Naive thymus-derived CD4-positive, alpha-beta T cell (primary cell): Measurements from ENCODE around the gene FSIP1. TPM values are rescaled to one million over a fixed set of nuclear protein-coding genes. Genes with fewer than 3 reads are reported as not detected.

Experiments used
- ATAC-seq: fragments of 150-1000 bp; cut with Tn5 transposase; 2 replicates; pipeline ENCODE4 v1.10.0; 2021; ENCODE audit warnings: mild to moderate bottlenecking, moderate library complexity
- CTCF ChIA-PET: fragments of 350-600 bp; sonication (Branson Sonifier 250); formaldehyde crosslinking; loops from one replicate; lab custom pipeline; 2021; ENCODE audit warnings: antibody characterized with exemption; lab: Charles Lee
- POLR2A ChIA-PET: fragments of 350-600 bp; sonication (Branson Sonifier 250); formaldehyde crosslinking; loops from one replicate; lab custom pipeline; 2021; ENCODE audit warnings: antibody characterized with exemption, inconsistent platforms; lab: Charles Lee
- DNase-seq, 9 donors: peaks; one replicate each; pipeline versions ENCODE4 v3.0.0 to v3.0.0-alpha.2; 2020 to 2022; ENCODE audit warnings: mixed read lengths in 1 of 9
- H3K27ac ChIP-seq: one replicate; pipeline ENCODE4 v1.7.0; 2013; ENCODE audit warnings: mild to moderate bottlenecking, low read depth, low read length, moderate library complexity
- H3K27me3 ChIP-seq, 2 donors: one replicate each; pipeline ENCODE4 v1.7.0; 2013; ENCODE audit warnings: low read length in 2 of 2, mild to moderate bottlenecking in 2 of 2, moderate library complexity in 2 of 2; ENCODE audit not compliant: control insufficient read depth in 2 of 2, insufficient read depth in 2 of 2
- H3K36me3 ChIP-seq, 3 experiments: 1 replicate in 2 of 3; 2 replicates in 1 of 3; pipeline ENCODE4 v1.7.0; 2013; ENCODE audit warnings: low read length in 3 of 3, mild to moderate bottlenecking in 3 of 3, moderate library complexity in 1 of 3; ENCODE audit not compliant: insufficient read depth in 3 of 3, control insufficient read depth in 2 of 3
- H3K4me1 ChIP-seq, 2 donors: one replicate each; pipeline ENCODE4 v1.7.0; 2013; ENCODE audit warnings: low read length in 2 of 2, mild to moderate bottlenecking in 2 of 2, moderate library complexity in 1 of 2; ENCODE audit not compliant: control insufficient read depth in 2 of 2, insufficient read depth in 2 of 2
- H3K4me3 ChIP-seq: 2 replicates; pipeline ENCODE4 v1.7.0; 2013; ENCODE audit warnings: mild to moderate bottlenecking, low read length
- H3K9me3 ChIP-seq, 3 experiments: 1 replicate in 2 of 3; 2 replicates in 1 of 3; pipeline ENCODE4 v1.7.0; 2013; ENCODE audit warnings: low read length in 3 of 3; ENCODE audit not compliant: control insufficient read depth in 2 of 3
- H3K27ac Mint-ChIP-seq, 9 donors: one replicate each; pipeline ENCODE4 v1.8.0; 2020 to 2022; ENCODE audit warnings: mixed read lengths in 9 of 9, mild to moderate bottlenecking in 8 of 9, moderate library complexity in 5 of 9, inconsistent platforms in 2 of 9
- H3K27me3 Mint-ChIP-seq, 5 donors: one replicate each; pipeline ENCODE4 v1.8.0; 2021 to 2022; ENCODE audit warnings: mixed read lengths in 5 of 5, mild to moderate bottlenecking in 1 of 5
- H3K36me3 Mint-ChIP-seq, 5 donors: one replicate each; pipeline ENCODE4 v1.8.0; 2020 to 2022; ENCODE audit warnings: mixed read lengths in 5 of 5, mild to moderate bottlenecking in 3 of 5, inconsistent platforms in 1 of 5
- H3K4me1 Mint-ChIP-seq, 7 donors: one replicate each; pipeline ENCODE4 v1.8.0; 2020 to 2022; ENCODE audit warnings: mixed read lengths in 7 of 7, mild to moderate bottlenecking in 3 of 7, inconsistent platforms in 1 of 7
- H3K4me3 Mint-ChIP-seq, 10 donors: one replicate each; pipeline ENCODE4 v1.8.0; 2020 to 2022; ENCODE audit warnings: mild to moderate bottlenecking in 10 of 10, mixed read lengths in 10 of 10, moderate library complexity in 6 of 10, inconsistent platforms in 2 of 10
- H3K9me3 Mint-ChIP-seq, 11 donors: one replicate each; pipeline ENCODE4 v1.8.0; 2020 to 2022; ENCODE audit warnings: mixed read lengths in 11 of 11, mild to moderate bottlenecking in 4 of 11, inconsistent platforms in 1 of 11, moderate library complexity in 1 of 11
- intact Hi-C, 2 donors: fragments of 100-400 bp; cut with micrococcal nuclease; formaldehyde crosslinking; loops; one replicate each; pipeline ENCODE4 v1.15.1; 2023
- polyA plus RNA-seq, 2 donors: library from polyadenylated mRNA; unstranded; fragments of 300-500 nt; fragmentation: Illumina TruSeq; gene quantifications; one replicate each; pipeline ENCODE4 v1.2.3, GENCODE V29; 2021
- total RNA-seq, 6 experiments: library from RNA in 5 of 6; stranded (reverse) in 5 of 6; gene quantifications; 1 replicate in 5 of 6; 2 replicates in 1 of 6; pipeline ENCODE4 v1.2.3 and lab custom pipeline; 2021 to 2026

Gene FSIP1
- total and polyA plus RNA-seq, 7 experiments from 2014 or later, result 0.14 to 0.51 (median 0.26) TPM; not detected in 1

DNA sequence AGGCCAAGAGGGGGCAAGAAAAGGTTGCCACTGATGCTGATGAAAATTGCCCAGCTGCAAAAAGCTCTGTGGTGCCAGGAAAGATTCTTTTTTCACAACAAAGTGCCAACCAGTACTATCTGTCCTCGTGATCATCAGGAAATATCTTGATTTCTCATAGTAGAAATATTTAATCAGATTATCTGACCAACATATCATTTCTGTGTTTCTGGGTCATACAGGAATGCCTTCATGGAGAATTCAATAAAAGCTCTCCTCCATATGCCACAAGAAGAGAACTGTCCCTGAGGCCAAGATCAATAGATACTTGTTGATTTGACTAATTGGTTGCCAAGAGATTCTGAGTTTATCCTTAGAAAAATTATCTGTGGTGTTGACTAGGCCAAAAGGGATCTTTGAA is 63.5 kb downstream of the FSIP1 start:
- no peak for ATAC-seq
- Histone ChIP-seq H3K9me3 (no peaks in the 10 kb centered on the region), H3K27me3 (no peaks in the 10 kb centered on the region), H3K4me1 (no peaks in the 10 kb centered on the region), H3K4me3 (no peak overlapping the region), H3K36me3 (no peaks in the 10 kb centered on the region), H3K27ac (no peak overlapping the region)
- Mint-ChIP-seq H3K36me3 (no peaks in the 10 kb centered on the region), H3K4me1 (peaks cover 0 to 11% (median 0%) of the 10 kb centered on the region in 7 donors), H3K27ac (no peak overlapping the region), H3K9me3 (peaks cover 0 to 1% (median 0%) of the 10 kb centered on the region in 11 donors), H3K4me3 (no peak overlapping the region), H3K27me3 (peaks cover 0 to 9% (median 0%) of the 10 kb centered on the region in 5 donors)
- intact Hi-C loops, result no loop called here
- CTCF ChIA-PET, result no interaction called here
- POLR2A ChIA-PET, result no interaction called here
- DNase-seq, result no peak

DNA sequence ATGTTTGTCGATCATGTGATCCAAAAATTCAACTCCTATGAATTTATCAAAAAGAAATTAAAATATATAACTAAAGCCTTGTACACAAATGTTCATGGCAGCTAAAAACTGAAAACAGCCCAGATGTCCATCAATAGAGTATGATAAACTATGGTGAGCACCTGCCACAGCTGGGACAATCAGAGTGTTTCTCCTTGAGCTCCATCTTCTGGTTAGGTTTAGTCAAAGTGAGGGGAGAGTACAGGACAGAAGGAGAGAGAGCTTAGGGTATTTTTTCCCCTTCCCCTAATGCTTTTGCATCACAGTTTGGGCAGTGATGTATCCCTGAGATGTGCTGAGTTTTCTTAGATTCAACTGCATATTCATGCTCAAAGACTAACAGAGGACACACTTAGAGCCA is 65.5 kb downstream of the FSIP1 start:
- peaks cover 0 to 11% (median 0%) of the 10 kb centered on the region in 7 donors for H3K4me1 Mint-ChIP-seq
- intact Hi-C loops, result no loop called here
- ATAC-seq, result no peak
- CTCF ChIA-PET, result no interaction called here
- Histone ChIP-seq H3K27me3 (no peaks in the 10 kb centered on the region), H3K36me3 (no peaks in the 10 kb centered on the region), H3K4me3 (no peak overlapping the region), H3K9me3 (no peaks in the 10 kb centered on the region), H3K27ac (no peak overlapping the region), H3K4me1 (no peaks in the 10 kb centered on the region)
- no peaks in the 10 kb centered on the region for H3K36me3 Mint-ChIP-seq
- POLR2A ChIA-PET, result no interaction called here
- no peak overlapping the region for H3K4me3 Mint-ChIP-seq
- DNase-seq, result no peak
- peaks cover 0 to 1% (median 0%) of the 10 kb centered on the region in 11 donors for H3K9me3 Mint-ChIP-seq
- H3K27me3 Mint-ChIP-seq, result peaks cover 0 to 7% (median 0%) of the 10 kb centered on the region in 5 donors
- H3K27ac Mint-ChIP-seq, result no peak overlapping the region

DNA sequence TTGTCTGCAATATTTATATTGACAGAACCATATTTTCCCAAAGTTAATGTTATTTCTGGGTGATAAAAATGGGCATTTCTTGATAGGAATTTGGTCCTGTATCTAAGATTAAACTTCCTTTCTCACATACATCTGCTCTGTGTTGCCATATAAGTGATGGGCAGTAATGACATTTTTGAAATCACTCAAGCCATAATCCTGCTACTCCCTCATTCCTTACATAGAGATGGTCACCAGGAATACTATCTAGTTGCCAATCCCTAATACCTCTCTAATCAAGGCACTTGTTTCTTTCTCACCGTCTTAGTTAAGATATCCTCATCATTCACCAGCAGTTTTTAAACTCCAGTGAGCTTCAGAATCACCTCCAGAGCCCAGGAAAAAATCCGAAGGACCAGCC is 68.4 kb downstream of the FSIP1 start:
- intact Hi-C loops, result no loop called here
- Mint-ChIP-seq H3K9me3 (no peaks in the 10 kb centered on the region), H3K4me3 (no peak overlapping the region), H3K27me3 (peaks cover 0 to 3% (median 0%) of the 10 kb centered on the region in 5 donors), H3K27ac (no peak overlapping the region), H3K36me3 (no peaks in the 10 kb centered on the region), H3K4me1 (peaks cover 0 to 2% (median 0%) of the 10 kb centered on the region in 7 donors)
- ATAC-seq (no peak), DNase-seq (no peak)
- POLR2A ChIA-PET, result no interaction called here
- Histone ChIP-seq H3K9me3 (no peaks in the 10 kb centered on the region), H3K4me3 (no peak overlapping the region), H3K27ac (no peak overlapping the region), H3K4me1 (no peaks in the 10 kb centered on the region), H3K27me3 (no peaks in the 10 kb centered on the region), H3K36me3 (no peaks in the 10 kb centered on the region)
- CTCF ChIA-PET, result no interaction called here

DNA sequence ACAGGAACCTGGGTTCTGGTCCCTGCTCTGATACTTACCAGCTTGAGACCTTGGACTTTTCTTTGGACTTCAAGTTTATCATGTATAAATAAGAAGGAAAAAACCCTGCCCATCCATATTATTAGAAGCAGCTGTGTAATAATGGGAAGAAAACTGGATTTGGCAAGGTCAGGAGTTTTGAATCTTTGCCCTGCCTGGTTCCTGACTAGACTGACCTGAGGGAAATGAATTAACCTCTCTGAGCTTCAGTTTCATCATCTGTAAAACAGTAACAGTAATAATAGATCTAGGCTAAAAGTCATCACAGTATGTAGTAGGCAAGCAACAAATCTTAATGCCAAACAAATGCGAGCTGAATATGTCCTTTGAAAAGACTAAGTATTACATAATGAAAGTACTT is 68.8 kb downstream of the FSIP1 start:
- ATAC-seq, result no peak
- intact Hi-C loops, result no loop called here
- Histone ChIP-seq H3K27ac (no peak overlapping the region), H3K9me3 (no peaks in the 10 kb centered on the region), H3K4me1 (no peaks in the 10 kb centered on the region), H3K36me3 (no peaks in the 10 kb centered on the region), H3K27me3 (no peaks in the 10 kb centered on the region), H3K4me3 (no peak overlapping the region)
- no peak overlapping the region for H3K27ac Mint-ChIP-seq
- no peak for DNase-seq
- POLR2A ChIA-PET, result no interaction called here
- H3K4me3 Mint-ChIP-seq, result no peak overlapping the region
- H3K27me3 Mint-ChIP-seq, result peaks cover 0 to 3% (median 0%) of the 10 kb centered on the region in 5 donors
- CTCF ChIA-PET, result no interaction called here
- peaks cover 0 to 2% (median 0%) of the 10 kb centered on the region in 7 donors for H3K4me1 Mint-ChIP-seq
- H3K9me3 Mint-ChIP-seq, result no peaks in the 10 kb centered on the region
- H3K36me3 Mint-ChIP-seq, result no peaks in the 10 kb centered on the region

DNA sequence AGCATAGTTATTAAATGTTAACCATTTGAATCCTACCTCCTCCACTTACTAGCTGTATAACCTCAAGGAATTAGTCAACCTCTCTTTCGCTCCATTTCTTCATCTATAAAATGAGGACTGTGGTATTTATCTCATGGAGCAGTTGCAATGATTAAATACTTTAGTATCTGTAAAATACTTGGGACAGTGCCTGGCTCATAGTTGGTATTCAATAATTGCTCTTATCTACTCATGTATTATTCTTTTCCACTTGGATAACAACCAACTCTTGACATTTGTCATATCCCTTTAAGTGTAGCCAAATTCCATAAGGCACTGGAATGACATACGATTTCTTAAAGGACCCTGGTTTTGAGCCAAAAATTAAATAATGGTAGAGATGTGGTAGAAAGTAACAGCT is 72.0 kb downstream of the FSIP1 start:
- no peaks in the 10 kb centered on the region for H3K9me3 ChIP-seq
- no peaks in the 10 kb centered on the region for H3K36me3 ChIP-seq
- intact Hi-C loops, result no loop called here
- ChIA-PET POLR2A (no interaction called here), CTCF (no interaction called here)
- H3K27ac ChIP-seq, result no peak overlapping the region
- Mint-ChIP-seq H3K9me3 (no peaks in the 10 kb centered on the region), H3K4me1 (peaks cover 0 to under 1% (median 0%) of the 10 kb centered on the region in 7 donors), H3K36me3 (no peaks in the 10 kb centered on the region), H3K27ac (no peak overlapping the region), H3K4me3 (no peak overlapping the region), H3K27me3 (peaks cover 0 to 3% (median 0%) of the 10 kb centered on the region in 5 donors)
- H3K4me1 ChIP-seq, result no peaks in the 10 kb centered on the region
- no peaks in the 10 kb centered on the region for H3K27me3 ChIP-seq
- no peak overlapping the region for H3K4me3 ChIP-seq
- no peak for DNase-seq
- no peak for ATAC-seq

GRCh38 chr15:39709941-39710340 is 72.7 kb downstream of the FSIP1 start:
- Histone ChIP-seq H3K27ac (no peak overlapping the region), H3K4me3 (no peak overlapping the region), H3K4me1 (no peaks in the 10 kb centered on the region), H3K36me3 (no peaks in the 10 kb centered on the region), H3K9me3 (no peaks in the 10 kb centered on the region), H3K27me3 (no peaks in the 10 kb centered on the region)
- no peaks in the 10 kb centered on the region for H3K4me1 Mint-ChIP-seq
- peaks cover 0 to 3% (median 0%) of the 10 kb centered on the region in 5 donors for H3K27me3 Mint-ChIP-seq
- H3K4me3 Mint-ChIP-seq, result no peak overlapping the region
- CTCF ChIA-PET, result no interaction called here
- no peak for DNase-seq
- intact Hi-C loops, result no loop called here
- no peak overlapping the region for H3K27ac Mint-ChIP-seq
- POLR2A ChIA-PET, result no interaction called here
- H3K9me3 Mint-ChIP-seq, result no peaks in the 10 kb centered on the region
- ATAC-seq, result no peak
- H3K36me3 Mint-ChIP-seq, result no peaks in the 10 kb centered on the region

GRCh38 chr15:39706206-39706605 is 76.4 kb downstream of the FSIP1 start:
- Mint-ChIP-seq H3K4me3 (no peak overlapping the region), H3K9me3 (no peaks in the 10 kb centered on the region), H3K36me3 (no peaks in the 10 kb centered on the region), H3K27ac (no peak overlapping the region), H3K4me1 (peaks cover 0 to 3% (median 0%) of the 10 kb centered on the region in 7 donors), H3K27me3 (peaks cover 0 to 8% (median 0%) of the 10 kb centered on the region in 5 donors)
- Histone ChIP-seq H3K9me3 (no peaks in the 10 kb centered on the region), H3K27ac (no peak overlapping the region), H3K36me3 (no peaks in the 10 kb centered on the region), H3K27me3 (no peaks in the 10 kb centered on the region), H3K4me1 (no peaks in the 10 kb centered on the region), H3K4me3 (no peak overlapping the region)
- ChIA-PET CTCF (no interaction called here), POLR2A (no interaction called here)
- ATAC-seq (no peak), DNase-seq (no peak)
- intact Hi-C loops, result no loop called here
